RWPE2 (cell line): ENCODE measurements around the gene PDE11A.

Experiments
- ATAC-seq: fragments of 200-7000 bp; cut with Tn5 transposase; 3 replicates; pipeline ENCODE4 v1.9.1; 2021; ENCODE audit warnings: low read depth
- DNase-seq: peaks from one replicate; pipeline ENCODE4 v3.0.0-alpha.2; 2020; ENCODE audit warnings: low spot score
- H3K27ac ChIP-seq: fragments of 450-650 bp; 2 replicates; pipeline ENCODE4 v1.5.1; 2017; ENCODE audit warnings: mild to moderate bottlenecking; ENCODE audit not compliant: poor library complexity, severe bottlenecking
- H3K27me3 ChIP-seq: fragments of 250-450 bp; sonication (Bioruptor Pico); 2 replicates; pipeline ENCODE4 v1.5.1; 2021; ENCODE audit warnings: mild to moderate bottlenecking, moderate library complexity; ENCODE audit not compliant: insufficient read depth, poor library complexity, severe bottlenecking
- H3K36me3 ChIP-seq: fragments of 250-450 bp; sonication (Bioruptor Pico); 2 replicates; pipeline ENCODE4 v1.5.1; 2020; ENCODE audit warnings: low read depth, mild to moderate bottlenecking, moderate library complexity
- H3K4me1 ChIP-seq: fragments of 250-450 bp; sonication (Bioruptor Pico); 2 replicates; pipeline ENCODE4 v1.5.1; 2021; ENCODE audit warnings: mild to moderate bottlenecking, moderate library complexity; ENCODE audit not compliant: insufficient read depth, poor library complexity, severe bottlenecking
- H3K4me3 ChIP-seq: fragments of 250-450 bp; sonication (Bioruptor Pico); 2 replicates; pipeline ENCODE4 v1.5.1; 2021; ENCODE audit warnings: mild to moderate bottlenecking, moderate library complexity; ENCODE audit not compliant: severe bottlenecking
- H3K9me3 ChIP-seq: fragments of 250-450 bp; sonication (Bioruptor Pico); 2 replicates; pipeline ENCODE4 v1.5.1; 2021; ENCODE audit warnings: mild to moderate bottlenecking, moderate library complexity; ENCODE audit not compliant: severe bottlenecking
- CTCF ChIP-seq: fragments of 450-650 bp; IDR thresholded peaks from one replicate; pipeline ENCODE4 v1.5.1; 2017; ENCODE audit warnings: mild to moderate bottlenecking, moderate library complexity; ENCODE audit not compliant: poor library complexity, severe bottlenecking

Gene PDE11A

GRCh38 chr2:177678939-177679338, 393.6 kb downstream of the PDE11A start:
- no peaks in the 10 kb centered on the region for H3K9me3 ChIP-seq
- no peaks in the 10 kb centered on the region for H3K36me3 ChIP-seq
- no peak for ATAC-seq
- H3K27me3 ChIP-seq: peaks cover 7% of the 10 kb centered on the region
- H3K4me3 ChIP-seq: no peak overlapping the region
- no peak for TF ChIP-seq CTCF
- no peak overlapping the region for H3K27ac ChIP-seq
- no peaks in the 10 kb centered on the region for H3K4me1 ChIP-seq
- no peak for DNase-seq

GRCh38 chr2:177676636-177677035, 395.9 kb downstream of the PDE11A start:
- no peak for DNase-seq
- no peaks in the 10 kb centered on the region for H3K36me3 ChIP-seq
- peaks cover 7% of the 10 kb centered on the region for H3K27me3 ChIP-seq
- no peak overlapping the region for H3K27ac ChIP-seq
- no peak overlapping the region for H3K4me3 ChIP-seq
- no peak for ATAC-seq
- no peaks in the 10 kb centered on the region for H3K4me1 ChIP-seq
- no peak for TF ChIP-seq CTCF
- H3K9me3 ChIP-seq: no peaks in the 10 kb centered on the region

GRCh38 chr2:177675825-177676224, 396.8 kb downstream of the PDE11A start:
- no peak overlapping the region for H3K27ac ChIP-seq
- no peak for ATAC-seq
- no peak for TF ChIP-seq CTCF
- H3K36me3 ChIP-seq: no peaks in the 10 kb centered on the region
- DNase-seq: no peak
- H3K4me3 ChIP-seq: no peak overlapping the region
- no peaks in the 10 kb centered on the region for H3K9me3 ChIP-seq
- no peaks in the 10 kb centered on the region for H3K4me1 ChIP-seq
- H3K27me3 ChIP-seq: peaks cover 7% of the 10 kb centered on the region

- TF ChIP-seq CTCF: no peak
- no peaks in the 10 kb centered on the region for H3K4me1 ChIP-seq
- ATAC-seq (no peak), DNase-seq (no peak)
- H3K9me3 ChIP-seq: no peaks in the 10 kb centered on the region
- no peak overlapping the region for H3K4me3 ChIP-seq
- H3K27ac ChIP-seq: no peak overlapping the region
- peaks cover 7% of the 10 kb centered on the region for H3K27me3 ChIP-seq
- H3K36me3 ChIP-seq: no peaks in the 10 kb centered on the region
Measured at GRCh38 chr2:177675350-177675821, 397.2 kb downstream of the PDE11A start.

GRCh38 chr2:177673602-177674595, 398.7 kb downstream of the PDE11A start:
- no peak overlapping the region for H3K4me3 ChIP-seq
- peak; percentile 36 for TF ChIP-seq CTCF
- ATAC-seq (no peak), DNase-seq (no peak)
- no peaks in the 10 kb centered on the region for H3K9me3 ChIP-seq
- H3K4me1 ChIP-seq: no peaks in the 10 kb centered on the region
- H3K36me3 ChIP-seq: no peaks in the 10 kb centered on the region
- no peak overlapping the region for H3K27ac ChIP-seq
- H3K27me3 ChIP-seq: peaks cover 7% of the 10 kb centered on the region
